H9 (cell line): ENCODE data around the gene BAG5. TPM values are rescaled to one million over a fixed set of nuclear protein-coding genes. Genes with fewer than 3 reads are reported as not detected.

Source experiments
- DNase-seq: peaks from one replicate; pipeline ENCODE4 v3.0.0-alpha.2; 2017
- H2AFZ ChIP-seq: one replicate; pipeline ENCODE4 v1.6.1; 2013; ENCODE audit warnings: mild to moderate bottlenecking, low read length, control low read depth, moderate library complexity
- H2AK5ac ChIP-seq: 2 replicates; pipeline ENCODE4 v1.6.1; 2013; ENCODE audit warnings: low read length, control low read depth, mixed read lengths; ENCODE audit not compliant: insufficient read length
- H2BK120ac ChIP-seq: one replicate; pipeline ENCODE4 v1.6.1; 2013; ENCODE audit warnings: low read depth, mild to moderate bottlenecking, low read length, control low read depth, inconsistent platforms; ENCODE audit not compliant: poor library complexity, severe bottlenecking
- H2BK12ac ChIP-seq: 2 replicates; pipeline ENCODE4 v1.6.1; 2013; ENCODE audit warnings: low read length, control low read depth, mixed read lengths, low read depth; ENCODE audit not compliant: insufficient read length
- H2BK15ac ChIP-seq: 2 replicates; pipeline ENCODE4 v1.6.1; 2013; ENCODE audit warnings: low read depth, low read length, control low read depth
- H2BK20ac ChIP-seq: one replicate; pipeline ENCODE4 v1.6.1; 2013; ENCODE audit warnings: low read depth, mild to moderate bottlenecking, low read length, control low read depth, inconsistent platforms; ENCODE audit not compliant: poor library complexity, severe bottlenecking
- H2BK5ac ChIP-seq: 2 replicates; pipeline ENCODE4 v1.6.1; 2013; ENCODE audit warnings: low read length, control low read depth, mixed read lengths; ENCODE audit not compliant: insufficient read length
- H3K14ac ChIP-seq: 2 replicates; pipeline ENCODE4 v1.6.1; 2013; ENCODE audit warnings: low read length, control low read depth; ENCODE audit not compliant: insufficient read depth
- H3K18ac ChIP-seq: 2 replicates; pipeline ENCODE4 v1.6.1; 2013; ENCODE audit warnings: low read depth, mild to moderate bottlenecking, mixed read lengths, low read length, control low read depth; ENCODE audit not compliant: insufficient read length
- H3K23ac ChIP-seq: 2 replicates; pipeline ENCODE4 v1.6.1; 2013; ENCODE audit warnings: low read length, control low read depth, mixed read lengths, low read depth; ENCODE audit not compliant: insufficient read length
- H3K23me2 ChIP-seq: 2 replicates; pipeline ENCODE4 v1.6.1; 2013; ENCODE audit warnings: low read depth, mild to moderate bottlenecking, mixed read lengths, low read length, control low read depth; ENCODE audit not compliant: insufficient read length, poor library complexity, severe bottlenecking
- H3K27ac ChIP-seq: 2 replicates; pipeline ENCODE4 v1.5.1; 2013; ENCODE audit warnings: low read length, control low read depth, mixed read lengths, low read depth; ENCODE audit not compliant: insufficient read length
- H3K27me3 ChIP-seq: 2 replicates; pipeline ENCODE4 v1.6.1; 2013; ENCODE audit warnings: low read length, control low read depth, inconsistent platforms; ENCODE audit not compliant: insufficient read depth
- H3K4ac ChIP-seq: 2 replicates; pipeline ENCODE4 v1.6.1; 2013; ENCODE audit warnings: low read depth, mild to moderate bottlenecking, control low read depth, inconsistent platforms, low read length, moderate library complexity
- H3K4me1 ChIP-seq: 2 replicates; pipeline ENCODE4 v1.6.1; 2013; ENCODE audit warnings: low read length, control low read depth, inconsistent platforms; ENCODE audit not compliant: insufficient read depth
- H3K4me2 ChIP-seq: 2 replicates; pipeline ENCODE4 v1.6.1; 2013; ENCODE audit warnings: low read length, control low read depth, mixed read lengths; ENCODE audit not compliant: insufficient read length, insufficient read depth
- H3K56ac ChIP-seq: 2 replicates; pipeline ENCODE4 v1.6.1; 2013; ENCODE audit warnings: low read depth, mild to moderate bottlenecking, mixed read lengths, low read length, control low read depth; ENCODE audit not compliant: insufficient read length
- H3K79me1 ChIP-seq: 2 replicates; pipeline ENCODE4 v1.6.1; 2013; ENCODE audit warnings: low read depth, mild to moderate bottlenecking, moderate library complexity, low read length, control low read depth, inconsistent platforms; ENCODE audit not compliant: insufficient read depth, poor library complexity, severe bottlenecking
- H3K79me2 ChIP-seq: 2 replicates; pipeline ENCODE4 v1.6.1; 2013; ENCODE audit warnings: low read length, control low read depth, inconsistent platforms; ENCODE audit not compliant: insufficient read depth
- H3K9ac ChIP-seq: 2 replicates; pipeline ENCODE4 v1.6.1; 2013; ENCODE audit warnings: low read length, control low read depth, mixed read lengths; ENCODE audit not compliant: insufficient read length; ENCODE audit errors: extremely low read depth
- H3K9me3 ChIP-seq: one replicate; pipeline ENCODE4 v1.6.1; 2013; ENCODE audit warnings: low read depth, low read length, inconsistent platforms; ENCODE audit not compliant: control insufficient read depth
- H3T11ph ChIP-seq: one replicate; pipeline ENCODE4 v1.6.1; 2013; ENCODE audit warnings: mild to moderate bottlenecking, low read length, control low read depth, inconsistent platforms
- H4K20me1 ChIP-seq: one replicate; pipeline ENCODE4 v1.6.1; 2013; ENCODE audit not compliant: control insufficient read depth, insufficient read length, insufficient read depth
- H4K5ac ChIP-seq: 2 replicates; pipeline ENCODE4 v1.6.1; 2013; ENCODE audit warnings: low read depth, mild to moderate bottlenecking, mixed read lengths, low read length, control low read depth; ENCODE audit not compliant: insufficient read length
- H4K8ac ChIP-seq: replicated peaks from 2 replicates; pipeline ENCODE4 v1.6.1; 2013; ENCODE audit warnings: low read length, control low read depth, mixed read lengths, low read depth; ENCODE audit not compliant: insufficient read length
- H4K91ac ChIP-seq: 2 replicates; pipeline ENCODE4 v1.6.1; 2013; ENCODE audit warnings: low read depth, mild to moderate bottlenecking, moderate library complexity, mixed read lengths, low read length, control low read depth; ENCODE audit not compliant: insufficient read length
- H3K27ac Mint-ChIP-seq, 3 experiments: 2 replicates in 2 of 3; 3 replicates in 1 of 3; pipeline ENCODE4 v1.8.0; 2020 to 2021; ENCODE audit warnings: mixed read lengths in 3 of 3, mild to moderate bottlenecking in 1 of 3, moderate library complexity in 1 of 3
- H3K27me3 Mint-ChIP-seq: 2 replicates; pipeline ENCODE4 v1.8.0; 2021; ENCODE audit warnings: low read depth, mild to moderate bottlenecking, moderate library complexity, mixed read lengths
- H3K36me3 Mint-ChIP-seq, 3 experiments: 2 replicates in 2 of 3; 3 replicates in 1 of 3; pipeline ENCODE4 v1.8.0; 2020 to 2021; ENCODE audit warnings: low read depth in 3 of 3, mixed read lengths in 3 of 3; ENCODE audit not compliant: insufficient read depth in 1 of 3
- H3K4me1 Mint-ChIP-seq, 2 experiments: 2 replicates each; pipeline ENCODE4 v1.8.0; 2020; ENCODE audit warnings: mixed read lengths in 2 of 2
- H3K4me3 Mint-ChIP-seq, 2 experiments: 2 replicates in 1 of 2; 3 replicates in 1 of 2; pipeline ENCODE4 v1.8.0; 2020 to 2021; ENCODE audit warnings: mild to moderate bottlenecking in 2 of 2, mixed read lengths in 2 of 2, moderate library complexity in 1 of 2
- H3K9me3 Mint-ChIP-seq, 2 experiments: 2 replicates in 1 of 2; 3 replicates in 1 of 2; pipeline ENCODE4 v1.8.0; 2020; ENCODE audit warnings: mild to moderate bottlenecking in 2 of 2, mixed read lengths in 2 of 2, moderate library complexity in 1 of 2
- WGBS: extraction: QIAGEN DNeasy Blood & Tissue Kit; methylation state at CpG from one replicate; pipeline ENCODE4 v1.1.7; 2013; ENCODE audit warnings: missing lambda C conversion rate, low lambda C conversion rate, mixed read lengths; ENCODE audit not compliant: insufficient read length; ENCODE audit errors: extremely low coverage; 5-methylcytosine and 5-hydroxymethylcytosine counted together
- total RNA-seq: library from RNA; stranded (reverse); gene quantifications from 2 replicates; pipeline ENCODE4 v1.2.1, GENCODE V29; 2021
- TF ChIP-seq, protein P1 (sequence below): fragments of 200-600 bp; sonication (generic); conservative IDR thresholded peaks from 3 replicates; pipeline ENCODE4 v1.8.0; 2021; ENCODE audit warnings: antibody characterized with exemption, mild to moderate bottlenecking

BAG5 gene
- total RNA-seq, 1 experiment from 2014 or later, result 38.0 TPM

DNA sequence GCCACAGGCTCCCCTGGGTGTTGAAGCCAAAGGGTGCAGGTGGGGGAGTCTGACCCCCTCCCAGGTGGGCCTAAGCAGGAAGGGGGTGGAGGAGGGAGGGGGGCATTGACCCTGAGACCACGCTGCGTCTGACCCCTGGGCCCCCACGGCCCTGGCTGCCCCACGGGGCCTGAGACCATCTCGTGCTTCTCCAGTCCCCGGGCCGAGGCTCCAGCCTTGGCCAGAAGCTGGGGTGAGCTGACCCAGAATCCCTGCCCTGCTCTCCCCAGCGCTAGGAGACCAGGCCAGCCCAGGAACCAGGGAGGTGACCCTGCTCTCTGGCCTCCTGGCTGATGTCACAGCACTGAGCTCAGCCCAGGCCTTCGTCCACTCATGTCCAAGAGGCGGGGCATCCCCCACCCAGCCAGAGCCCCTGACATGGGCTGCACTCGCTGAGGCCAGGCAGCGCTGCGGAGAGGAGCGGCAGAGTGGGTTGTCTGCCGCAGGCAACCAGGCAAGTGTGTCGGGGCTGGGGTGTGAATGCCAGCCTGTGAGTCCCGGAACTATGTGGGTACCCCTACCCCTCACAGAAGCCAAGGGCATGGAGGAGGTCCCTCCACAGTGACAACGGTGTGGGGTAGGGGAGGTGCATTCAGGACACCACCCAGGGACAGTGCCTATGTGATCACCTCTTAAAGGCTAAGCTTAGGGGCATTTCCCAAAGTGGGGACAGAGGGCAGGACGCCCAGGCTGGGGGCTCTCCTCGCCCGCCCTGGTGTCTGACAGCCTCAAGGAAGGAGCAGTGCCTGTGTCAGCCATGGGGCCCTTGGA lies 27.2 kb downstream of the BAG5 start:
- Histone ChIP-seq H3K23me2 (no peaks in the 10 kb centered on the region), H2AK5ac (no peak overlapping the region), H2BK120ac (no peak overlapping the region), H3K18ac (no peak overlapping the region), H3K27ac (no peak overlapping the region), H4K20me1 (peaks cover 4% of the 10 kb centered on the region), H3K27me3 (no peaks in the 10 kb centered on the region), H3K4me2 (no peak overlapping the region), H3K9me3 (no peaks in the 10 kb centered on the region), H4K91ac (no peak overlapping the region), H3K79me2 (peaks cover 1% of the 10 kb centered on the region; the same call in 1 of the 2 replicates), H3K79me1 (peaks cover 4% of the 10 kb centered on the region), H2BK20ac (no peak overlapping the region), H2BK15ac (no peak overlapping the region), H3K4me1 (no peaks in the 10 kb centered on the region), H3K4ac (no peak overlapping the region), H2BK12ac (no peak overlapping the region), H3K56ac (no peak overlapping the region), H3K14ac (no peak overlapping the region), H4K8ac (no peak overlapping the region), H3K9ac (no peak overlapping the region), H2BK5ac (no peak overlapping the region), H4K5ac (no peak overlapping the region), H3T11ph (no peak overlapping the region), H2AFZ (no peak overlapping the region), H3K23ac (no peak overlapping the region)
- Mint-ChIP-seq H3K4me3 (no peak overlapping the region), H3K27ac (no peak overlapping the region), H3K27me3 (peaks cover 11% of the 10 kb centered on the region), H3K36me3 (peaks cover 0 to 8% (median 4%) of the 10 kb centered on the region in 3 experiments; a peak in 4 of 7 replicates), H3K4me1 (peaks cover 3 to 6% of the 10 kb centered on the region in 2 experiments), H3K9me3 (no peaks in the 10 kb centered on the region)
- TF ChIP-seq, protein P1, sequence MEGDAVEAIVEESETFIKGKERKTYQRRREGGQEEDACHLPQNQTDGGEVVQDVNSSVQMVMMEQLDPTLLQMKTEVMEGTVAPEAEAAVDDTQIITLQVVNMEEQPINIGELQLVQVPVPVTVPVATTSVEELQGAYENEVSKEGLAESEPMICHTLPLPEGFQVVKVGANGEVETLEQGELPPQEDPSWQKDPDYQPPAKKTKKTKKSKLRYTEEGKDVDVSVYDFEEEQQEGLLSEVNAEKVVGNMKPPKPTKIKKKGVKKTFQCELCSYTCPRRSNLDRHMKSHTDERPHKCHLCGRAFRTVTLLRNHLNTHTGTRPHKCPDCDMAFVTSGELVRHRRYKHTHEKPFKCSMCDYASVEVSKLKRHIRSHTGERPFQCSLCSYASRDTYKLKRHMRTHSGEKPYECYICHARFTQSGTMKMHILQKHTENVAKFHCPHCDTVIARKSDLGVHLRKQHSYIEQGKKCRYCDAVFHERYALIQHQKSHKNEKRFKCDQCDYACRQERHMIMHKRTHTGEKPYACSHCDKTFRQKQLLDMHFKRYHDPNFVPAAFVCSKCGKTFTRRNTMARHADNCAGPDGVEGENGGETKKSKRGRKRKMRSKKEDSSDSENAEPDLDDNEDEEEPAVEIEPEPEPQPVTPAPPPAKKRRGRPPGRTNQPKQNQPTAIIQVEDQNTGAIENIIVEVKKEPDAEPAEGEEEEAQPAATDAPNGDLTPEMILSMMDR, result no peak
- no CpG with 5 or more reads among the region's 21 CpGs for WGBS
- DNase-seq, result no peak
